GM18868 (cell line): ENCODE data around the gene PFKFB4.

ENCODE experiments used
- ATAC-seq: cut with Tn5 transposase; IDR thresholded peaks from one replicate; pipeline ENCODE4 v1.9.1; 2021; ENCODE audit warnings: mild to moderate bottlenecking, moderate library complexity; ENCODE audit not compliant: unreplicated experiment

The PFKFB4 gene

GRCh38 chr3:48556796-48557626, at the start of gene PFKFB4:
Gene PFKFB4 (minus strand): TSS chr3:48556803. CDS start chr3:48556777, 26 bp downstream.
- peak; percentile 87 for ATAC-seq

- ATAC-seq: no peak
Measured at GRCh38 chr3:48601622-48601994, 45.0 kb upstream of the PFKFB4 start.

- no peak for ATAC-seq
Measured at GRCh38 chr3:48600711-48601621, 44.4 kb upstream of the PFKFB4 start.

GRCh38 chr3:48599509-48600285, 43.1 kb upstream of the PFKFB4 start:
- no peak for ATAC-seq

- no peak for ATAC-seq
Measured at GRCh38 chr3:48599077-48599501, 42.5 kb upstream of the PFKFB4 start.

GRCh38 chr3:48598323-48599076, 41.9 kb upstream of the PFKFB4 start:
- ATAC-seq: no peak

- ATAC-seq: no peak
Measured at GRCh38 chr3:48597408-48597800, 40.8 kb upstream of the PFKFB4 start.

- no peak for ATAC-seq
Measured at GRCh38 chr3:48596676-48597407, 40.2 kb upstream of the PFKFB4 start.

GRCh38 chr3:48596157-48596556, 39.6 kb upstream of the PFKFB4 start:
- no peak for ATAC-seq

- ATAC-seq: no peak
Measured at GRCh38 chr3:48595526-48596121, 39.0 kb upstream of the PFKFB4 start.

GRCh38 chr3:48595075-48595525, 38.5 kb upstream of the PFKFB4 start, which contains the start of gene COL7A1:
Gene COL7A1 (minus strand): TSS chr3:48595329. CDS start chr3:48595159, 170 bp downstream.
- no peak for ATAC-seq

GRCh38 chr3:48594417-48595049, 37.9 kb upstream of the PFKFB4 start:
- ATAC-seq: no peak

GRCh38 chr3:48593337-48593736, 36.7 kb upstream of the PFKFB4 start:
- ATAC-seq: no peak

- no peak for ATAC-seq
Measured at GRCh38 chr3:48592519-48593087, 36.0 kb upstream of the PFKFB4 start.

- ATAC-seq: no peak
Measured at GRCh38 chr3:48591886-48592518, 35.4 kb upstream of the PFKFB4 start.

GRCh38 chr3:48591436-48591835, 34.8 kb upstream of the PFKFB4 start:
- no peak for ATAC-seq

- no peak for ATAC-seq
Measured at GRCh38 chr3:48588230-48588629, 31.6 kb upstream of the PFKFB4 start.

GRCh38 chr3:48587686-48588085, 31.1 kb upstream of the PFKFB4 start:
- ATAC-seq: no peak
